Calu3 (cell line): ENCODE measurements around the gene NBEAL2. TPM values are rescaled to one million over a fixed set of nuclear protein-coding genes. Genes with fewer than 3 reads are reported as not detected.

Experiments used
- BruUV-seq: library from RNA; stranded (reverse); fragments of 400-500 nt; replicated peaks from 2 replicates; lab custom pipeline; 2021; lab: Mats Ljungman, UMichigan
- CTCF ChIA-PET: fragments of 300-600 bp; sonication (Branson Sonifier 250); formaldehyde crosslinking; loops from one replicate; lab custom pipeline; 2022; ENCODE audit warnings: antibody characterized with exemption; lab: Charles Lee
- DNase-seq: peaks from one replicate; pipeline ENCODE4 v3.0.0; 2022
- H3K27ac Mint-ChIP-seq: one replicate; pipeline ENCODE4 v1.8.0; 2022; ENCODE audit warnings: mixed read lengths; ENCODE audit not compliant: unreplicated experiment
- H3K27me3 Mint-ChIP-seq: one replicate; pipeline ENCODE4 v1.8.0; 2022; ENCODE audit warnings: mixed read lengths; ENCODE audit not compliant: unreplicated experiment
- H3K36me3 Mint-ChIP-seq: one replicate; pipeline ENCODE4 v1.8.0; 2022; ENCODE audit warnings: mild to moderate bottlenecking, moderate library complexity, mixed read lengths; ENCODE audit not compliant: insufficient read depth, unreplicated experiment
- H3K4me1 Mint-ChIP-seq: one replicate; pipeline ENCODE4 v1.8.0; 2022; ENCODE audit warnings: mild to moderate bottlenecking, low read depth, mixed read lengths; ENCODE audit not compliant: unreplicated experiment
- H3K4me3 Mint-ChIP-seq: one replicate; pipeline ENCODE4 v1.8.0; 2022; ENCODE audit warnings: mild to moderate bottlenecking, low read depth, moderate library complexity, mixed read lengths; ENCODE audit not compliant: unreplicated experiment
- H3K9me3 Mint-ChIP-seq: one replicate; pipeline ENCODE4 v1.8.0; 2022; ENCODE audit warnings: low read depth, mixed read lengths; ENCODE audit not compliant: unreplicated experiment
- CTCF ChIP-seq: fragments of 200-600 bp; IDR thresholded peaks from one replicate; pipeline ENCODE4 v1.8.0; 2022; ENCODE audit warnings: antibody characterized with exemption; ENCODE audit not compliant: unreplicated experiment
- intact Hi-C: fragments of 100-400 bp; cut with micrococcal nuclease; formaldehyde crosslinking; loops from one replicate; pipeline ENCODE4 v1.10.0; 2022; ENCODE audit not compliant: unreplicated experiment
- total RNA-seq: library from RNA; stranded (reverse); gene quantifications from 2 replicates; pipeline ENCODE4 v1.2.3, GENCODE V29; 2022

The NBEAL2 gene
- total RNA-seq, 1 experiment from 2014 or later = 143 TPM

- intact Hi-C loops = no loop called here
- Mint-ChIP-seq H3K36me3 (peaks cover 34% of the 10 kb centered on the region), H3K9me3 (no peaks in the 10 kb centered on the region), H3K27me3 (no peaks in the 10 kb centered on the region), H3K4me1 (peaks cover 32% of the 10 kb centered on the region), H3K4me3 (no peak overlapping the region), H3K27ac (no peak overlapping the region)
- DNase-seq = no peak
- CTCF ChIA-PET = no interaction called here
- BruUV-seq = no TSS peak
- TF ChIP-seq CTCF = no peak
Observed at GRCh38 chr3:46985588-46985987, 6.1 kb downstream of the NBEAL2 start.

GRCh38 chr3:46986055-46986730 lies 6.7 kb downstream of the NBEAL2 start:
- H3K27ac Mint-ChIP-seq = no peak overlapping the region
- intact Hi-C loops = no loop called here
- no peaks in the 10 kb centered on the region for H3K9me3 Mint-ChIP-seq
- no peak overlapping the region for H3K4me3 Mint-ChIP-seq
- TF ChIP-seq CTCF = no peak
- H3K27me3 Mint-ChIP-seq = no peaks in the 10 kb centered on the region
- BruUV-seq = no TSS peak
- no peak for DNase-seq
- CTCF ChIA-PET = no interaction called here
- peaks cover 32% of the 10 kb centered on the region for H3K4me1 Mint-ChIP-seq
- peaks cover 30% of the 10 kb centered on the region for H3K36me3 Mint-ChIP-seq

- BruUV-seq = no TSS peak
- no peak for DNase-seq
- Mint-ChIP-seq H3K36me3 (peaks cover 32% of the 10 kb centered on the region), H3K4me3 (no peak overlapping the region), H3K4me1 (peaks cover 32% of the 10 kb centered on the region), H3K27ac (no peak overlapping the region), H3K27me3 (no peaks in the 10 kb centered on the region), H3K9me3 (no peaks in the 10 kb centered on the region)
- CTCF ChIA-PET = interaction anchor here (1.4 kb wide), 1 partner anchor 56 kb away, joined by 3 read pairs; no protein-coding TSS in a partner anchor
- TF ChIP-seq CTCF = no peak
- intact Hi-C loops = no loop called here
Observed at GRCh38 chr3:46986782-46987310, 7.4 kb downstream of the NBEAL2 start.

GRCh38 chr3:46987319-46987742 lies 7.9 kb downstream of the NBEAL2 start:
- Mint-ChIP-seq H3K9me3 (no peaks in the 10 kb centered on the region), H3K27ac (no peak overlapping the region), H3K4me3 (no peak overlapping the region), H3K36me3 (peaks cover 37% of the 10 kb centered on the region), H3K4me1 (peaks cover 29% of the 10 kb centered on the region), H3K27me3 (no peaks in the 10 kb centered on the region)
- no peak for DNase-seq
- no TSS peak for BruUV-seq
- TF ChIP-seq CTCF = no peak
- CTCF ChIA-PET = interaction anchor here (1.4 kb wide), 1 partner anchor 56 kb away, joined by 3 read pairs; no protein-coding TSS in a partner anchor
- intact Hi-C loops = no loop called here
